Measurements from ENCODE around the gene ADARB1.

- TF ChIP-seq CTCF (IDR thresholded peaks at IDR 0.05; ENCODE audit: insufficient read depth, low read depth, low read length) (no peak), EZH2 (IDR thresholded peaks at IDR 0.05; ENCODE audit: insufficient read depth, low read length) (no peak)
Observed at GRCh38 chr21:45052960-45053359, 21.4 kb upstream of the ADARB1 start.

Data from astrocyte (in vitro differentiated cells and primary cell).